HG03565 (cell line): ENCODE data around the gene SCAMP3.

Source experiments
- ATAC-seq: cut with Tn5 transposase; IDR thresholded peaks from one replicate; pipeline ENCODE4 v1.9.1; 2021; ENCODE audit warnings: mild to moderate bottlenecking, moderate library complexity; ENCODE audit not compliant: unreplicated experiment

SCAMP3 gene

DNA sequence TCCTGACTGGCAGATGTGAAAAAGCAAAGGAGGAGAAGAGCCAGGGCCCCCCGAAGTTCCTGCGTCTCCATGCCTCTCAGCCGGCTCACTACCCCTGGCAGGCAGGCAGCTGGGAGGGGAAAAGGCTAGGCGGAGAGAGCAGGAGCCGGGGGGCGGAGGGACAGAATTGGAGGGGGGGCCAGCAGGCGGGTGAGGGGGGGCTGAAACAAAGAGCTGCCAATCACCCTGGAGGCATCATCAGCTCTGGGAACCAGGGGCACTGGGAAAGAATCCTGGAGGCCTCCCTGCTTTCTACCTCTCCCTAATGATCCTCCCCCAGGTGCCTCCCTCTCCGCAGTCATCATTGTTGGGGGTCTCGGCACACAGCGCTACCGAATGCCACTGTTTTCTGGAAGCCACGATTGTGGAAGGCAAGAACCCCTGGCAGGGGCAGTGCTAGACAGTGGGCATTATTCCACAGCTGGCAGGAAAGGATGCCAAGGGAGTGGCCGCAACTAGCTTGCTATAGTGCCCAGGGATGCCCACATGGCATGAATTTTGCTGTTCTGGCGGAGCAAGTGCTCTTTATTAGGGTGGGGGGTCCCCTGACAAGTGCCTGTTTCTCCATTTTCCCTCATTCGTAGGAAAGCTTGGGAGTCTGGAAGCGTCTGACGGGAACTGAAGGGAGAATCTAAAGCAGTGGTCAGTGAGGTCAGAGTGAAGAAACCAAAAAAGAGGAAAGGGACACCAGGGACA lies 54.2 kb downstream of the SCAMP3 start, which contains the start of gene THBS3:
TSS of gene THBS3 (minus strand) at position 92 of the 735 bp plus-strand sequence. CDS start at position 71, 21 bp downstream.
- no peak for ATAC-seq

DNA sequence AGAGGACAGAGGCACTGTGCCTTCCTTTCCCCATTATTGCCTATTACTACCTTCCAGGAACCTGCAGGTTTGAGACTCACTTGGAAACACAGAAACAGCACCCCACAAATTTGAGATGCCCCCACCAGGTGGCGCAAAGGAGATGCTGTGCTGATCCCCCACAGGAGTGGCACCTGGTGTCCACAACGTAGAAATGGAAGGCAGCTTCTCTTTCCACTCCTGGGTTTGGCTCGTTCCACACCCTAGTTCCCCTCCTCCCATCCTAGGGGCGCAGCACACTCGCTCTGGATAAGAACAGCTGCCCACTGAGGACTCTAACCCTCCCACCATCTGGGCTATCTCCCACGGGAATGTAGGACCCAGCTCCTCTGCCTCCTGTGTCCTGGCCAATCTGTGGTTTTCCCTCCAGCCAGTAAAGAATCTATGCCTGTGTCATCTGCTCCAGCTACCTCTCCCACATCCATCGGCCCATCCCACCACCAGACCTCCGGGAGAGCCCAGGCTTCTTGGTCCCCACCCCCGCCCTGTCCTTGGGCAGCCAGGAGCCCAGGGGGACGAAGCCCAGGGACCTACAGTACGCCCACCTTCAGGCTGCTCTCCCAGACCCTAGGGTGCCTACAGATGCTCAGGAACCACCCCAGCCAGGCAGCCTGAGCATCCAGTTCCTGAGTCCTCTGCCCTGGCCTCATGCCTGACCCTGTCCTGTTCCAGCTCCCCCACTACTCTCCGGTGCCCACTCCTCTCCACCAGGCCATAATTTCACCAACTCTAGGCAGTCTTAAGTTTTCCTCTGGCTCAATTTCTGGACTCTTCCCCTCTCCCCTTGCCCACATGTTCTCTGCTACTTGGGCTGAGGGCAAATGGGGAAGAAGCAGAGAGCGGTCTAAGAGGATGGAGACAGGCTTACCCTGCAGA lies 55.0 kb downstream of the SCAMP3 start:
- no peak for ATAC-seq
